ENCODE data around the gene NFKBIE. TPM values are rescaled to one million over a fixed set of nuclear protein-coding genes. Genes with fewer than 3 reads are reported as not detected.

The NFKBIE gene
- total and polyA plus RNA-seq, 7 donors: 4.7 to 16.2 (median 10.0) TPM

GRCh38 chr6:44237021-44237812 lies 28.1 kb downstream of the NFKBIE start:
- H3K36me3 ChIP-seq: peaks cover 4 to 11% (median 8%) of the 10 kb centered on the region in 4 donors
- no peaks in the 10 kb centered on the region for H3K9me3 ChIP-seq
- H3K4me3 ChIP-seq: peak overlapping the region; percentile 50 to 67 (median 62)
- peak overlapping the region; percentile 94 to 98 (median 97) for H3K27ac ChIP-seq
- 6 to 31% methylated on average over 22 of the region's 22 CpGs for WGBS, 2 donors
- TF ChIP-seq CTCF (IDR thresholded peaks at IDR 0.05) (no peak), POLR2A (IDR thresholded peaks at IDR 0.05) (no peak), POLR2AphosphoS5 (IDR thresholded peaks at IDR 0.05) (peak in 3 of 4 donors; percentile 31 to 87 (median 61)), EP300 (IDR thresholded peaks at IDR 0.05) (peak in 1 of 4 donors; percentile 25)
- DNase-seq: peak; percentile 97
- intact Hi-C loops (cut with DNase I): loop anchor here (10.0 kb wide), 1 partner anchor 142 kb away; no protein-coding TSS in a partner anchor
- H3K27me3 ChIP-seq: no peaks in the 10 kb centered on the region
- peaks cover 0 to 60% (median 57%) of the 10 kb centered on the region in 4 donors for H3K4me1 ChIP-seq

- WGBS, 2 donors: 93 to 94% methylated on average over 6 of the region's 6 CpGs
- TF ChIP-seq CTCF (IDR thresholded peaks at IDR 0.05): no peak
- no peak for TF ChIP-seq POLR2A (IDR thresholded peaks at IDR 0.05)
- TF ChIP-seq EP300 (IDR thresholded peaks at IDR 0.05): no peak
- no peak for TF ChIP-seq POLR2AphosphoS5 (IDR thresholded peaks at IDR 0.05)
- H3K4me1 ChIP-seq: peaks cover 0 to 72% (median 69%) of the 10 kb centered on the region in 4 donors
- H3K27me3 ChIP-seq: no peaks in the 10 kb centered on the region
- no peak for DNase-seq
- no peak overlapping the region for H3K4me3 ChIP-seq
- H3K27ac ChIP-seq: peak overlapping the region; percentile 94 to 98 (median 97)
- intact Hi-C loops (cut with DNase I): loop anchor here (10.0 kb wide), 1 partner anchor 141 kb away; no protein-coding TSS in a partner anchor
- peaks cover 8 to 23% (median 18%) of the 10 kb centered on the region in 4 donors for H3K36me3 ChIP-seq
- H3K9me3 ChIP-seq: no peaks in the 10 kb centered on the region
Measured at GRCh38 chr6:44235891-44236516, 29.3 kb downstream of the NFKBIE start.

- Histone ChIP-seq H3K9me3 (no peaks in the 10 kb centered on the region), H3K4me3 (no peak overlapping the region), H3K4me1 (peaks cover 0 to 79% (median 76%) of the 10 kb centered on the region in 4 donors), H3K27me3 (no peaks in the 10 kb centered on the region), H3K27ac (peak overlapping the region; percentile 94 to 98 (median 97)), H3K36me3 (peaks cover 15 to 31% (median 23%) of the 10 kb centered on the region in 4 donors)
- intact Hi-C loops (cut with DNase I): loop anchor here (10.0 kb wide), 1 partner anchor 140 kb away; no protein-coding TSS in a partner anchor
- TF ChIP-seq POLR2A (IDR thresholded peaks at IDR 0.05): no peak
- TF ChIP-seq CTCF (IDR thresholded peaks at IDR 0.05): no peak
- no peak for TF ChIP-seq EP300 (IDR thresholded peaks at IDR 0.05)
- no peak for TF ChIP-seq POLR2AphosphoS5 (IDR thresholded peaks at IDR 0.05)
- no peak for DNase-seq
- WGBS, 2 donors: 73 to 85% methylated on average over 6 of the region's 6 CpGs
Measured at GRCh38 chr6:44235269-44235668, 30.1 kb downstream of the NFKBIE start.

- peaks cover 24 to 40% (median 32%) of the 10 kb centered on the region in 4 donors for H3K36me3 ChIP-seq
- WGBS, 2 donors: 42 to 56% methylated on average over 5 of the region's 5 CpGs
Measured at GRCh38 chr6:44234101-44235025, 31.0 kb downstream of the NFKBIE start.

More at GRCh38 chr6:44234101-44235025, 31.0 kb downstream of the NFKBIE start:
- H3K9me3 ChIP-seq: no peaks in the 10 kb centered on the region
- peaks cover 0 to 88% (median 85%) of the 10 kb centered on the region in 4 donors for H3K4me1 ChIP-seq
- peak; percentile 83 to 93 (median 90) for TF ChIP-seq POLR2AphosphoS5 (IDR thresholded peaks at IDR 0.05)
- no peak for TF ChIP-seq POLR2A (IDR thresholded peaks at IDR 0.05)
- TF ChIP-seq CTCF (IDR thresholded peaks at IDR 0.05): peak; percentile 72 to 81 (median 78)
- TF ChIP-seq EP300 (IDR thresholded peaks at IDR 0.05): peak in 2 of 4 donors; percentile 39 to 72
- no peak overlapping the region for H3K4me3 ChIP-seq
- H3K27ac ChIP-seq: peak overlapping the region; percentile 94 to 98 (median 97)
- no peaks in the 10 kb centered on the region for H3K27me3 ChIP-seq
- DNase-seq: peak; percentile 98
- intact Hi-C loops (cut with DNase I): loop anchor here (1.0 to 10.0 kb wide), 4 partner anchors 12 to 140 kb away; no protein-coding TSS in a partner anchor
